Stomach (tissue), 4 donors: ENCODE measurements around the gene CPHXL2.

Experiments used
- EP300 ChIP-seq: sonication (generic); formaldehyde crosslinking; IDR thresholded peaks from one replicate; pipeline ENCODE4 v1.6.1; 2017; ENCODE audit warnings: antibody characterized with exemption
- POLR2A ChIP-seq, 4 donors: fragments of 450-650 bp; IDR thresholded peaks; one replicate each; pipeline ENCODE4 v1.6.1; 2016; ENCODE audit warnings: antibody characterized with exemption in 4 of 4, control low read depth in 2 of 4, mild to moderate bottlenecking in 1 of 4, moderate library complexity in 1 of 4
- POLR2AphosphoS5 ChIP-seq, 3 donors: sonication (generic); formaldehyde crosslinking; IDR thresholded peaks; one replicate each; pipeline ENCODE4 v1.6.1; 2016; ENCODE audit warnings: antibody characterized with exemption in 3 of 3
- TF ChIP-seq, protein P1 (sequence below), 7 experiments: fragments of 450-650 bp in 4 of 7; fragments of 200-600 bp in 3 of 7; sonication (generic) in 3 of 7; IDR thresholded peaks; one replicate each; pipeline ENCODE4 v1.5.1; 2016 to 2019; ENCODE audit warnings: antibody characterized with exemption in 7 of 7, control low read depth in 2 of 7, mild to moderate bottlenecking in 1 of 7

DNA sequence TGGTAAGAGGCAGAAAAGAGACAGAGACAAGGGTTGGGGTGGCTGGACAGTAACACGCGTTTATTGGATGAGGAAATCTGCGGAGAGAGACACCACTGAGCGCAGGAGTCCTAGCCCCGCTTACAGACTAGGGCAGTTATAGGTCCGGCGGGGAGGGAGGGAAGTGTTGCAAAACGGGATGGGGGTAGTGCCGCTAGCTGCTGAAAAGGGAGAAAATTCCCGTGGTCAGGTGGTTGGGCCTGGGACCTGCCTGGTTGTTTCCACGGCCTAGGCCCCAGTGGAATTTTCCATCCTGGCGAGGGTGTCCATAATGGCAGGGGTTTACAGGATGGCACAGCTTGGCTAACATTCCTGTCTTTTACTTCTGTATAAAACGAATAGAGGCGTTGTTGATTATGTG lies 5.5 kb upstream of the CPHXL2 start:
- TF ChIP-seq POLR2AphosphoS5 (IDR thresholded peaks at IDR 0.05) (no peak), POLR2A (IDR thresholded peaks at IDR 0.05) (no peak), EP300 (no peak)
- TF ChIP-seq, protein P1, sequence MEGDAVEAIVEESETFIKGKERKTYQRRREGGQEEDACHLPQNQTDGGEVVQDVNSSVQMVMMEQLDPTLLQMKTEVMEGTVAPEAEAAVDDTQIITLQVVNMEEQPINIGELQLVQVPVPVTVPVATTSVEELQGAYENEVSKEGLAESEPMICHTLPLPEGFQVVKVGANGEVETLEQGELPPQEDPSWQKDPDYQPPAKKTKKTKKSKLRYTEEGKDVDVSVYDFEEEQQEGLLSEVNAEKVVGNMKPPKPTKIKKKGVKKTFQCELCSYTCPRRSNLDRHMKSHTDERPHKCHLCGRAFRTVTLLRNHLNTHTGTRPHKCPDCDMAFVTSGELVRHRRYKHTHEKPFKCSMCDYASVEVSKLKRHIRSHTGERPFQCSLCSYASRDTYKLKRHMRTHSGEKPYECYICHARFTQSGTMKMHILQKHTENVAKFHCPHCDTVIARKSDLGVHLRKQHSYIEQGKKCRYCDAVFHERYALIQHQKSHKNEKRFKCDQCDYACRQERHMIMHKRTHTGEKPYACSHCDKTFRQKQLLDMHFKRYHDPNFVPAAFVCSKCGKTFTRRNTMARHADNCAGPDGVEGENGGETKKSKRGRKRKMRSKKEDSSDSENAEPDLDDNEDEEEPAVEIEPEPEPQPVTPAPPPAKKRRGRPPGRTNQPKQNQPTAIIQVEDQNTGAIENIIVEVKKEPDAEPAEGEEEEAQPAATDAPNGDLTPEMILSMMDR (IDR thresholded peaks at IDR 0.05), result no peak
